ENCODE measurements around the gene FSIP1.

The FSIP1 gene

GRCh38 chr15:39697509-39697908, 85.1 kb downstream of the FSIP1 start:
- H3K9ac ChIP-seq (ENCODE audit: low read length in 5 of 5): no peak overlapping the region
- H3K9me3 ChIP-seq (ENCODE audit: control insufficient read depth in 5 of 5, low read length in 5 of 5): no peaks in the 10 kb centered on the region
- no peak overlapping the region for H3K4me3 ChIP-seq (ENCODE audit: low read depth in 1 of 5, low read length in 5 of 5)
- no peaks in the 10 kb centered on the region for H3K36me3 ChIP-seq (ENCODE audit: control insufficient read depth in 5 of 5, insufficient read depth in 5 of 5, low read length in 5 of 5)
- no peak overlapping the region for H3K27ac ChIP-seq (ENCODE audit: low read depth, low read length)
- H3K27me3 ChIP-seq (ENCODE audit: control insufficient read depth in 5 of 5, insufficient read depth in 4 of 5, low read length in 5 of 5): no peaks in the 10 kb centered on the region
- no peaks in the 10 kb centered on the region for H3K4me1 ChIP-seq (ENCODE audit: control insufficient read depth in 5 of 5, insufficient read depth in 5 of 5, low read length in 5 of 5)

- H3K4me1 ChIP-seq (ENCODE audit: control insufficient read depth in 5 of 5, insufficient read depth in 5 of 5, low read length in 5 of 5): peaks cover 0 to 5% (median 0%) of the 10 kb centered on the region in 5 donors
- H3K27me3 ChIP-seq (ENCODE audit: control insufficient read depth in 5 of 5, insufficient read depth in 4 of 5, low read length in 5 of 5): no peaks in the 10 kb centered on the region
- H3K36me3 ChIP-seq (ENCODE audit: control insufficient read depth in 5 of 5, insufficient read depth in 5 of 5, low read length in 5 of 5): no peaks in the 10 kb centered on the region
- no peak overlapping the region for H3K27ac ChIP-seq (ENCODE audit: low read depth, low read length)
- no peaks in the 10 kb centered on the region for H3K9me3 ChIP-seq (ENCODE audit: control insufficient read depth in 5 of 5, low read length in 5 of 5)
- no peak overlapping the region for H3K9ac ChIP-seq (ENCODE audit: low read length in 5 of 5)
- no peak overlapping the region for H3K4me3 ChIP-seq (ENCODE audit: low read depth in 1 of 5, low read length in 5 of 5)
Observed at GRCh38 chr15:39695793-39696192, 86.8 kb downstream of the FSIP1 start.

GRCh38 chr15:39692356-39693327, 90.0 kb downstream of the FSIP1 start:
- Histone ChIP-seq H3K27me3 (ENCODE audit: control insufficient read depth in 5 of 5, insufficient read depth in 4 of 5, low read length in 5 of 5) (no peaks in the 10 kb centered on the region), H3K9ac (ENCODE audit: low read length in 5 of 5) (no peak overlapping the region), H3K9me3 (ENCODE audit: control insufficient read depth in 5 of 5, low read length in 5 of 5) (no peaks in the 10 kb centered on the region), H3K36me3 (ENCODE audit: control insufficient read depth in 5 of 5, insufficient read depth in 5 of 5, low read length in 5 of 5) (no peaks in the 10 kb centered on the region), H3K4me1 (ENCODE audit: control insufficient read depth in 5 of 5, insufficient read depth in 5 of 5, low read length in 5 of 5) (peaks cover 0 to 7% (median 0%) of the 10 kb centered on the region in 5 donors), H3K4me3 (ENCODE audit: low read depth in 1 of 5, low read length in 5 of 5) (no peak overlapping the region), H3K27ac (ENCODE audit: low read depth, low read length) (no peak overlapping the region)

- H3K9me3 ChIP-seq (ENCODE audit: control insufficient read depth in 5 of 5, low read length in 5 of 5): no peaks in the 10 kb centered on the region
- no peak overlapping the region for H3K4me3 ChIP-seq (ENCODE audit: low read depth in 1 of 5, low read length in 5 of 5)
- H3K27me3 ChIP-seq (ENCODE audit: control insufficient read depth in 5 of 5, insufficient read depth in 4 of 5, low read length in 5 of 5): no peaks in the 10 kb centered on the region
- H3K9ac ChIP-seq (ENCODE audit: low read length in 5 of 5): no peak overlapping the region
- H3K36me3 ChIP-seq (ENCODE audit: control insufficient read depth in 5 of 5, insufficient read depth in 5 of 5, low read length in 5 of 5): no peaks in the 10 kb centered on the region
- no peak overlapping the region for H3K27ac ChIP-seq (ENCODE audit: low read depth, low read length)
- H3K4me1 ChIP-seq (ENCODE audit: control insufficient read depth in 5 of 5, insufficient read depth in 5 of 5, low read length in 5 of 5): peaks cover 0 to 7% (median 0%) of the 10 kb centered on the region in 5 donors
Observed at GRCh38 chr15:39690881-39691634, 91.6 kb downstream of the FSIP1 start.

- no peak overlapping the region for H3K9ac ChIP-seq (ENCODE audit: low read length in 5 of 5)
- H3K4me1 ChIP-seq (ENCODE audit: control insufficient read depth in 5 of 5, insufficient read depth in 5 of 5, low read length in 5 of 5): peaks cover 0 to 7% (median 0%) of the 10 kb centered on the region in 5 donors
- H3K36me3 ChIP-seq (ENCODE audit: control insufficient read depth in 5 of 5, insufficient read depth in 5 of 5, low read length in 5 of 5): no peaks in the 10 kb centered on the region
- H3K9me3 ChIP-seq (ENCODE audit: control insufficient read depth in 5 of 5, low read length in 5 of 5): no peaks in the 10 kb centered on the region
- no peak overlapping the region for H3K4me3 ChIP-seq (ENCODE audit: low read depth in 1 of 5, low read length in 5 of 5)
- H3K27ac ChIP-seq (ENCODE audit: low read depth, low read length): no peak overlapping the region
- no peaks in the 10 kb centered on the region for H3K27me3 ChIP-seq (ENCODE audit: control insufficient read depth in 5 of 5, insufficient read depth in 4 of 5, low read length in 5 of 5)
Observed at GRCh38 chr15:39687965-39688364, 94.7 kb downstream of the FSIP1 start.

- Histone ChIP-seq H3K36me3 (ENCODE audit: control insufficient read depth in 5 of 5, insufficient read depth in 5 of 5, low read length in 5 of 5) (no peaks in the 10 kb centered on the region), H3K27me3 (ENCODE audit: control insufficient read depth in 5 of 5, insufficient read depth in 4 of 5, low read length in 5 of 5) (no peaks in the 10 kb centered on the region), H3K9me3 (ENCODE audit: control insufficient read depth in 5 of 5, low read length in 5 of 5) (no peaks in the 10 kb centered on the region), H3K4me3 (ENCODE audit: low read depth in 1 of 5, low read length in 5 of 5) (no peak overlapping the region), H3K9ac (ENCODE audit: low read length in 5 of 5) (no peak overlapping the region), H3K4me1 (ENCODE audit: control insufficient read depth in 5 of 5, insufficient read depth in 5 of 5, low read length in 5 of 5) (peaks cover 0 to 4% (median 0%) of the 10 kb centered on the region in 5 donors), H3K27ac (ENCODE audit: low read depth, low read length) (no peak overlapping the region)
Observed at GRCh38 chr15:39685999-39686613, 96.5 kb downstream of the FSIP1 start.

GRCh38 chr15:39685367-39685766, 97.3 kb downstream of the FSIP1 start:
- Histone ChIP-seq H3K9ac (ENCODE audit: low read length in 5 of 5) (no peak overlapping the region), H3K4me3 (ENCODE audit: low read depth in 1 of 5, low read length in 5 of 5) (no peak overlapping the region), H3K9me3 (ENCODE audit: control insufficient read depth in 5 of 5, low read length in 5 of 5) (no peaks in the 10 kb centered on the region), H3K27ac (ENCODE audit: low read depth, low read length) (no peak overlapping the region), H3K36me3 (ENCODE audit: control insufficient read depth in 5 of 5, insufficient read depth in 5 of 5, low read length in 5 of 5) (no peaks in the 10 kb centered on the region), H3K4me1 (ENCODE audit: control insufficient read depth in 5 of 5, insufficient read depth in 5 of 5, low read length in 5 of 5) (peaks cover 0 to 7% (median 0%) of the 10 kb centered on the region in 5 donors), H3K27me3 (ENCODE audit: control insufficient read depth in 5 of 5, insufficient read depth in 4 of 5, low read length in 5 of 5) (no peaks in the 10 kb centered on the region)

- no peaks in the 10 kb centered on the region for H3K36me3 ChIP-seq (ENCODE audit: control insufficient read depth in 5 of 5, insufficient read depth in 5 of 5, low read length in 5 of 5)
- peaks cover 0 to 7% (median 0%) of the 10 kb centered on the region in 5 donors for H3K4me1 ChIP-seq (ENCODE audit: control insufficient read depth in 5 of 5, insufficient read depth in 5 of 5, low read length in 5 of 5)
Observed at GRCh38 chr15:39684233-39684632, 98.4 kb downstream of the FSIP1 start.

GRCh38 chr15:39682366-39682765, 100.3 kb downstream of the FSIP1 start:
- Histone ChIP-seq H3K4me3 (ENCODE audit: low read depth in 1 of 5, low read length in 5 of 5) (no peak overlapping the region), H3K36me3 (ENCODE audit: control insufficient read depth in 5 of 5, insufficient read depth in 5 of 5, low read length in 5 of 5) (no peaks in the 10 kb centered on the region), H3K4me1 (ENCODE audit: control insufficient read depth in 5 of 5, insufficient read depth in 5 of 5, low read length in 5 of 5) (peaks cover 0 to 7% (median 0%) of the 10 kb centered on the region in 5 donors), H3K27ac (ENCODE audit: low read depth, low read length) (no peak overlapping the region), H3K27me3 (ENCODE audit: control insufficient read depth in 5 of 5, insufficient read depth in 4 of 5, low read length in 5 of 5) (no peaks in the 10 kb centered on the region), H3K9ac (ENCODE audit: low read length in 5 of 5) (no peak overlapping the region), H3K9me3 (ENCODE audit: control insufficient read depth in 5 of 5, low read length in 5 of 5) (no peaks in the 10 kb centered on the region)

More at GRCh38 chr15:39684233-39684632, 98.4 kb downstream of the FSIP1 start:
- H3K27me3 ChIP-seq (ENCODE audit: control insufficient read depth in 5 of 5, insufficient read depth in 4 of 5, low read length in 5 of 5): no peaks in the 10 kb centered on the region
- H3K27ac ChIP-seq (ENCODE audit: low read depth, low read length): no peak overlapping the region
- no peak overlapping the region for H3K4me3 ChIP-seq (ENCODE audit: low read depth in 1 of 5, low read length in 5 of 5)
- no peaks in the 10 kb centered on the region for H3K9me3 ChIP-seq (ENCODE audit: control insufficient read depth in 5 of 5, low read length in 5 of 5)
- H3K9ac ChIP-seq (ENCODE audit: low read length in 5 of 5): no peak overlapping the region

All from subcutaneous abdominal adipose tissue (tissue), 5 donors.